OCI-LY7 (cell line): ENCODE results near the gene NRXN2. TPM values are rescaled to one million over a fixed set of nuclear protein-coding genes. Genes with fewer than 3 reads are reported as not detected.

Experiments used
- BruUV-seq: library from RNA; stranded (reverse); fragments of 400-500 nt; replicated peaks from 2 replicates; lab custom pipeline; 2021; lab: Mats Ljungman, UMichigan
- CTCF ChIA-PET: fragments of 300-600 bp; sonication (Branson Sonifier 250); formaldehyde crosslinking; loops from one replicate; lab custom pipeline; 2022; ENCODE audit warnings: antibody characterized with exemption; ENCODE audit not compliant: unreplicated experiment; lab: Charles Lee
- POLR2A ChIA-PET: fragments of 300-600 bp; sonication (Branson Sonifier 250); formaldehyde crosslinking; loops from one replicate; lab custom pipeline; 2022; ENCODE audit warnings: antibody characterized with exemption; lab: Charles Lee
- DNase-seq: peaks from one replicate; pipeline ENCODE4 v3.0.0-alpha.2; 2015; ENCODE audit warnings: low spot score
- H2AFZ ChIP-seq: fragments of 200-600 bp; sonication (generic), shearing (Covaris generic); 2 replicates; pipeline ENCODE4 v1.6.1; 2014; ENCODE audit warnings: mild to moderate bottlenecking, antibody characterized with exemption, low read length, moderate library complexity
- H3K27ac ChIP-seq: fragments of 200-600 bp; sonication (generic); 2 replicates; pipeline ENCODE4 v1.5.1; 2014; ENCODE audit warnings: mixed run types, low read depth, mild to moderate bottlenecking, moderate library complexity, low read length, inconsistent platforms; ENCODE audit not compliant: poor library complexity, severe bottlenecking
- H3K36me3 ChIP-seq: fragments of 200-600 bp; sonication (generic); 2 replicates; pipeline ENCODE4 v1.6.1; 2014; ENCODE audit warnings: mild to moderate bottlenecking, antibody characterized with exemption, low read length, moderate library complexity, mixed read lengths; ENCODE audit not compliant: insufficient read depth
- H3K4me1 ChIP-seq: fragments of 200-600 bp; sonication (generic); 2 replicates; pipeline ENCODE4 v1.5.1; 2014; ENCODE audit warnings: mild to moderate bottlenecking, low read length; ENCODE audit not compliant: insufficient read depth, poor library complexity, severe bottlenecking
- H3K4me2 ChIP-seq: fragments of 200-600 bp; sonication (generic); 2 replicates; pipeline ENCODE4 v1.6.1; 2014; ENCODE audit warnings: mild to moderate bottlenecking, low read length
- H3K4me3 ChIP-seq: fragments of 200-600 bp; sonication (generic); 2 replicates; pipeline ENCODE4 v1.5.1; 2014; ENCODE audit warnings: mild to moderate bottlenecking, low read depth, low read length; ENCODE audit not compliant: poor library complexity, severe bottlenecking
- H3K79me2 ChIP-seq: fragments of 200-600 bp; sonication (generic); 2 replicates; pipeline ENCODE4 v1.6.1; 2016; ENCODE audit warnings: low read depth, mild to moderate bottlenecking, low read length, moderate library complexity, mixed read lengths; ENCODE audit not compliant: insufficient read depth
- H3K9me2 ChIP-seq: fragments of 200-600 bp; sonication (generic); 2 replicates; pipeline ENCODE4 v1.6.1; 2016; ENCODE audit warnings: mild to moderate bottlenecking, low read length, mixed read lengths; ENCODE audit not compliant: insufficient read depth
- H3K9me3 ChIP-seq: fragments of 200-600 bp; sonication (generic); 2 replicates; pipeline ENCODE4 v1.6.1; 2014; ENCODE audit warnings: mild to moderate bottlenecking, mixed run types, low read length, mixed read lengths
- H4K20me1 ChIP-seq: fragments of 200-600 bp; sonication (generic); 2 replicates; pipeline ENCODE4 v1.6.1; 2014; ENCODE audit warnings: mild to moderate bottlenecking, antibody characterized with exemption, low read length, moderate library complexity, mixed read lengths; ENCODE audit not compliant: insufficient read depth
- EZH2phosphoT487 ChIP-seq: fragments of 200-600 bp; sonication (generic); IDR thresholded peaks from 2 replicates; pipeline ENCODE4 v1.6.1; 2018; ENCODE audit warnings: low read depth, borderline replicate concordance, mild to moderate bottlenecking, mixed run types, antibody characterized with exemption, low read length, moderate library complexity, mixed read lengths
- intact Hi-C: fragments of 100-400 bp; cut with micrococcal nuclease; formaldehyde crosslinking; loops from one replicate; pipeline ENCODE4 v1.10.0; 2022; ENCODE audit not compliant: unreplicated experiment
- total RNA-seq, 2 experiments: library from RNA; depleted of rRNA in 1 of 2; stranded (reverse); fragments of >200 nt in 1 of 2; shearing (Covaris generic) in 1 of 2; gene quantifications; 2 replicates each; pipeline ENCODE4 v1.2.3, GENCODE V29; 2014 to 2022
- TF ChIP-seq, protein P1 (sequence below): fragments of 200-600 bp; sonication (generic); conservative IDR thresholded peaks from 2 replicates; pipeline ENCODE4 v1.5.1; 2014; ENCODE audit warnings: mild to moderate bottlenecking, antibody characterized with exemption, low read length, moderate library complexity, mixed read lengths

NRXN2 gene
- total RNA-seq, 2 experiments from 2014 or later = 2.4 to 3.3 TPM

GRCh38 chr11:64560139-64560771, 162.7 kb downstream of the NRXN2 start:
- ChIA-PET CTCF (no interaction called here), POLR2A (no interaction called here)
- Histone ChIP-seq H4K20me1 (no peaks in the 10 kb centered on the region), H3K9me3 (no peaks in the 10 kb centered on the region), H3K4me1 (peaks cover 4% of the 10 kb centered on the region), H3K79me2 (no peaks in the 10 kb centered on the region), H3K36me3 (no peaks in the 10 kb centered on the region), H3K27ac (no peak overlapping the region), H3K4me2 (no peak overlapping the region), H3K4me3 (no peak overlapping the region), H3K9me2 (no peaks in the 10 kb centered on the region), H2AFZ (no peak overlapping the region)
- TF ChIP-seq EZH2phosphoT487 = no peak
- TF ChIP-seq, protein P1, sequence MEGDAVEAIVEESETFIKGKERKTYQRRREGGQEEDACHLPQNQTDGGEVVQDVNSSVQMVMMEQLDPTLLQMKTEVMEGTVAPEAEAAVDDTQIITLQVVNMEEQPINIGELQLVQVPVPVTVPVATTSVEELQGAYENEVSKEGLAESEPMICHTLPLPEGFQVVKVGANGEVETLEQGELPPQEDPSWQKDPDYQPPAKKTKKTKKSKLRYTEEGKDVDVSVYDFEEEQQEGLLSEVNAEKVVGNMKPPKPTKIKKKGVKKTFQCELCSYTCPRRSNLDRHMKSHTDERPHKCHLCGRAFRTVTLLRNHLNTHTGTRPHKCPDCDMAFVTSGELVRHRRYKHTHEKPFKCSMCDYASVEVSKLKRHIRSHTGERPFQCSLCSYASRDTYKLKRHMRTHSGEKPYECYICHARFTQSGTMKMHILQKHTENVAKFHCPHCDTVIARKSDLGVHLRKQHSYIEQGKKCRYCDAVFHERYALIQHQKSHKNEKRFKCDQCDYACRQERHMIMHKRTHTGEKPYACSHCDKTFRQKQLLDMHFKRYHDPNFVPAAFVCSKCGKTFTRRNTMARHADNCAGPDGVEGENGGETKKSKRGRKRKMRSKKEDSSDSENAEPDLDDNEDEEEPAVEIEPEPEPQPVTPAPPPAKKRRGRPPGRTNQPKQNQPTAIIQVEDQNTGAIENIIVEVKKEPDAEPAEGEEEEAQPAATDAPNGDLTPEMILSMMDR = no peak
- BruUV-seq = no TSS peak
- intact Hi-C loops = no loop called here
- no peak for DNase-seq

DNA sequence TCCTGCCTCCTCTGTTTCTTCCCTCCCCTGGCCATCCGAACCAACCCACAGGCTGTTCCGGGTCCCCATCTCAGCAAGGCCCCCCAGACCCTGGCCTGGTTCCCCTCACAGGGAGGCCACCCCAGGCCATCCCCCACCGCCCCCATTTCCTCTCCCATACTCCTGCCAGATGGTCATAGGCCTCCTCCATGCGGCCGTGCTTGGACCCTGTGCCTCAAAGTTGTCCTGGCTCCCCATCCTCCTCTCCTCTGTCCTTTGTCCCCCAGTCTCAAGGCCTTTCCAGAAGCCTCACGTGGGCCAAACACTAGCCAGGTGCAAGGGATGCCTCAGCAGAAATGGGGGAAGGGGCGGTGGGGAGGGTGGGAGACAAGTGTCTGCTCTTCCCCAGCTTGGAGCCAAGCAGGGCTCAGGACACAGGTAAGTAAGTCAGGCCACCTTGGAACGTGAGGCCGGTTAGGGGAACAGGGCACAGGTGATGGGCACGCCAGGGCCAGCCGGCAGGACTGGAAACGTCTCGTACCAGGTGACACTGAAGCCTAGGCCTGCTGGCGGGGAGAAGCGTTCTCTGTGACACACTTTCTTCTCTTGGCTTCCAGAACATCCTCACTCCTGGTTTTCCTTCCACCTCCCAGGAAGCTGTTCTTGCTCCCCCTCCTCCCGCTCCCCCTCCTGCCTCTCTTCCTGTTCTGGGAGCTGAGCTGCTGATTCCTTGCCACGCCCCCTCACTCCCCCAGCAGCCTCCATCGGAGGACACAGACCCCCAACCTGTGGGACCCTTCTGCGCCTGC, 163.5 kb downstream of the NRXN2 start:
- intact Hi-C loops = no loop called here
- TF ChIP-seq, protein P1 = no peak
- no peak for TF ChIP-seq EZH2phosphoT487
- Histone ChIP-seq H2AFZ (no peak overlapping the region), H3K9me3 (no peaks in the 10 kb centered on the region), H3K36me3 (no peaks in the 10 kb centered on the region), H3K9me2 (no peaks in the 10 kb centered on the region), H3K79me2 (no peaks in the 10 kb centered on the region), H3K27ac (no peak overlapping the region), H3K4me1 (peaks cover 11% of the 10 kb centered on the region), H4K20me1 (no peaks in the 10 kb centered on the region), H3K4me3 (no peak overlapping the region), H3K4me2 (no peak overlapping the region)
- ChIA-PET POLR2A (no interaction called here), CTCF (no interaction called here)
- no TSS peak for BruUV-seq
- no peak for DNase-seq

DNA sequence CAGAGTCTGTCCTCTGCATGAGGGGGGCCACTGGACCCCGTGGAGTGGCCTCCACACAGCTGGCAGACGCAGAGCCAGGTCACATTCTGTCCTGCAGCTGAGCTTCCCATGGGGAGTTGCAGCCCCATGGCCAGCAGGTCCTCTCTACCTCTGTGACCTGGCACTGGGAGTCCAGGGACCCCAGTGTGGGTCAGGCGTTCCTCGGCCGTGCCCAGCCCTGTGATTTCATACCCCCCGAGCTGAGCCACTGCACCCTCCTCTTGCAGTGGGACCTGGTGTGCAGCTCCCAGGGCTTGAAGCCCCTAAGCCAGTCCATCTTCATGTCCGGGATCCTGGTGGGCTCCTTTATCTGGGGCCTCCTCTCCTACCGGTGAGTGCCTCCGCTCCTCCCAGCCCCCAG, 164.1 kb downstream of the NRXN2 start:
- Histone ChIP-seq H3K27ac (no peak overlapping the region), H3K9me2 (no peaks in the 10 kb centered on the region), H2AFZ (no peak overlapping the region), H3K4me2 (no peak overlapping the region), H3K4me1 (peaks cover 18% of the 10 kb centered on the region), H4K20me1 (no peaks in the 10 kb centered on the region), H3K79me2 (no peaks in the 10 kb centered on the region), H3K4me3 (no peak overlapping the region), H3K36me3 (no peaks in the 10 kb centered on the region), H3K9me3 (no peaks in the 10 kb centered on the region)
- TF ChIP-seq, protein P1 = no peak
- no peak for TF ChIP-seq EZH2phosphoT487
- ChIA-PET CTCF (no interaction called here), POLR2A (no interaction called here)
- intact Hi-C loops = no loop called here
- no TSS peak for BruUV-seq
- no peak for DNase-seq
